ENCODE data around the gene SRD5A1.

The SRD5A1 gene

GRCh38 chr5:6692906-6693305 lies 59.7 kb downstream of the SRD5A1 start:
- DNase-seq = no peak

GRCh38 chr5:6698696-6699095 lies 65.5 kb downstream of the SRD5A1 start:
- DNase-seq = no peak

- no peak for DNase-seq
Measured at GRCh38 chr5:6699357-6699756, 66.1 kb downstream of the SRD5A1 start.

GRCh38 chr5:6700074-6700684 lies 66.9 kb downstream of the SRD5A1 start:
- DNase-seq = no peak

- DNase-seq = no peak
Measured at GRCh38 chr5:6700685-6701355, 67.6 kb downstream of the SRD5A1 start.

- no peak for DNase-seq
Measured at GRCh38 chr5:6701491-6701890, 68.3 kb downstream of the SRD5A1 start.

- DNase-seq = no peak
Measured at GRCh38 chr5:6702633-6703032, 69.4 kb downstream of the SRD5A1 start.

- no peak for DNase-seq
Measured at GRCh38 chr5:6703806-6704205, 70.6 kb downstream of the SRD5A1 start.

GRCh38 chr5:6704361-6704851 lies 71.2 kb downstream of the SRD5A1 start:
- no peak for DNase-seq

- no peak for DNase-seq
Measured at GRCh38 chr5:6705088-6705487, 71.8 kb downstream of the SRD5A1 start.

- DNase-seq = no peak
Measured at GRCh38 chr5:6705959-6706358, 72.7 kb downstream of the SRD5A1 start.

- no peak for DNase-seq
Measured at GRCh38 chr5:6707852-6708251, 74.6 kb downstream of the SRD5A1 start.

- no peak for DNase-seq
Measured at GRCh38 chr5:6708814-6709213, 75.6 kb downstream of the SRD5A1 start.

- DNase-seq = no peak
Measured at GRCh38 chr5:6710070-6710469, 76.8 kb downstream of the SRD5A1 start.

- DNase-seq = no peak
Measured at GRCh38 chr5:6710551-6711318, 77.5 kb downstream of the SRD5A1 start.

GRCh38 chr5:6711409-6712141 lies 78.3 kb downstream of the SRD5A1 start:
- no peak for DNase-seq

GRCh38 chr5:6712142-6712576 lies 78.9 kb downstream of the SRD5A1 start:
- DNase-seq = peak; percentile 40

- peak; percentile 96 for DNase-seq
Measured at GRCh38 chr5:6712577-6713273, 79.5 kb downstream of the SRD5A1 start.

GRCh38 chr5:6713274-6714225 lies 80.3 kb downstream of the SRD5A1 start, which contains the start of gene TENT4A:
TENT4A (plus strand) TSS chr5:6713432; CDS start chr5:6713984, 552 bp downstream.
- DNase-seq = peak; percentile 12

GRCh38 chr5:6714226-6715041 lies 81.2 kb downstream of the SRD5A1 start:
- DNase-seq = peak; percentile 34
